ENCODE data around the gene C22orf39.
"Not testable (repeated sequence)": the region's sequence is repeated elsewhere in the genome, so short reads cannot be mapped to it uniquely, and the experiment has no call there.

Gene C22orf39

GRCh38 chr22:19438298-19438697 lies 9.2 kb downstream of the C22orf39 start:
- H3K4me3 ChIP-seq (ENCODE audit: control insufficient read depth, low read depth, low read length) = no peak overlapping the region
- no peak for TF ChIP-seq CTCF (IDR thresholded peaks at IDR 0.05; ENCODE audit: control insufficient read depth, insufficient read depth, low read depth, low read length, missing control alignments)
- DNase-seq (ENCODE audit: low read depth) = no peak

GRCh38 chr22:19436444-19437161 lies 10.9 kb downstream of the C22orf39 start:
- not testable (repeated sequence) for H3K4me3 ChIP-seq (ENCODE audit: control insufficient read depth, low read depth, low read length); DNase-seq (ENCODE audit: low read depth)

GRCh38 chr22:19434829-19435580 lies 12.5 kb downstream of the C22orf39 start:
- DNase-seq (ENCODE audit: low read depth) = no peak
- no peak for TF ChIP-seq CTCF (IDR thresholded peaks at IDR 0.05; ENCODE audit: control insufficient read depth, insufficient read depth, low read depth, low read length, missing control alignments)
- H3K4me3 ChIP-seq (ENCODE audit: control insufficient read depth, low read depth, low read length) = no peak overlapping the region

- DNase-seq (ENCODE audit: low read depth) = no peak
- TF ChIP-seq CTCF (IDR thresholded peaks at IDR 0.05; ENCODE audit: control insufficient read depth, insufficient read depth, low read depth, low read length, missing control alignments) = no peak
Observed at GRCh38 chr22:19434401-19434800, 13.1 kb downstream of the C22orf39 start.

GRCh38 chr22:19432133-19432851 lies 15.2 kb downstream of the C22orf39 start, which contains the start of gene MRPL40:
Gene MRPL40 (plus strand): TSS chr22:19432545. CDS start chr22:19432555, 10 bp downstream.
- H3K4me3 ChIP-seq (ENCODE audit: control insufficient read depth, low read depth, low read length) = peak within 1 kb of the TSS; percentile 94
- TF ChIP-seq CTCF (IDR thresholded peaks at IDR 0.05; ENCODE audit: control insufficient read depth, insufficient read depth, low read depth, low read length, missing control alignments) = no peak
- peak; percentile 64 for DNase-seq (ENCODE audit: low read depth)

More at GRCh38 chr22:19434401-19434800, 13.1 kb downstream of the C22orf39 start:
- H3K4me3 ChIP-seq (ENCODE audit: control insufficient read depth, low read depth, low read length) = no peak overlapping the region

- H3K4me3 ChIP-seq (ENCODE audit: control insufficient read depth, low read depth, low read length) = peak within 1 kb of the TSS; percentile 94
- DNase-seq (ENCODE audit: low read depth) = no peak
- TF ChIP-seq CTCF (IDR thresholded peaks at IDR 0.05; ENCODE audit: control insufficient read depth, insufficient read depth, low read depth, low read length, missing control alignments) = no peak
Observed at GRCh38 chr22:19431649-19432132, 15.8 kb downstream of the C22orf39 start, which contains the start of gene HIRA. Gene HIRA (minus strand): TSS chr22:19431733. CDS start chr22:19431476, 257 bp downstream.
